C4-2B (cell line): ENCODE data around the gene ZNF587.
A peak's percentile ranks its signal among the peaks of the same experiment; 100 is the strongest.

Experiments used
- H3K27ac ChIP-seq: fragments of 450-650 bp; 2 replicates; pipeline ENCODE4 v1.5.1; 2017
- ZFX ChIP-seq: fragments of 450-650 bp; IDR thresholded peaks from 2 replicates; pipeline ENCODE4 v1.6.1; 2017
- TF ChIP-seq, protein P1 (sequence below): fragments of 450-650 bp; conservative IDR thresholded peaks from 2 replicates; pipeline ENCODE4 v1.5.1; 2017; ENCODE audit warnings: mild to moderate bottlenecking

Gene ZNF587

GRCh38 chr19:57849666-57850473, at the start of gene ZNF587:
TSS of gene ZNF587 (plus strand) at chr19:57849859. CDS start at chr19:57850039, 180 bp downstream.
- peak within 1 kb of the TSS; percentile 72 for H3K27ac ChIP-seq

DNA sequence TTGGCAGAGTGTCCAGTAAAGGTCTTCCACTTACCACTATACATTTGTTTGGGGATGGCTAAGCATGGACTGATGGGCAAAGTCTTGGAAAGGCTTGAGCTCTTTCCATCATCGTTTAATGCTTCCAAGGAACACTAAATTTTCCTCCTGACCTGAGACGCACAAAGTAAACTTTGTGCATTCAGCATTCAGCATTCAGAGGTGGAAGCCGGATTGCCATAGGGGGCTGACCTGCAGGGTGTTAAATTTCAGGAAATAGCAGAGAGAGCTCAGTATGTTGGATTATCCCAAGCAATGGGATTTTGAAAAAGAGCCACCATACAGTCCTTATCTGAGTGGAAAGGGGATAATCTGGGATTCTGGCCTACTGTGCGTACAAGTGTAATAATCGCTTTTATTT, 49.0 kb upstream of the ZNF587 start:
- H3K27ac ChIP-seq: no peak overlapping the region
- TF ChIP-seq ZFX: no peak
- TF ChIP-seq, protein P1, sequence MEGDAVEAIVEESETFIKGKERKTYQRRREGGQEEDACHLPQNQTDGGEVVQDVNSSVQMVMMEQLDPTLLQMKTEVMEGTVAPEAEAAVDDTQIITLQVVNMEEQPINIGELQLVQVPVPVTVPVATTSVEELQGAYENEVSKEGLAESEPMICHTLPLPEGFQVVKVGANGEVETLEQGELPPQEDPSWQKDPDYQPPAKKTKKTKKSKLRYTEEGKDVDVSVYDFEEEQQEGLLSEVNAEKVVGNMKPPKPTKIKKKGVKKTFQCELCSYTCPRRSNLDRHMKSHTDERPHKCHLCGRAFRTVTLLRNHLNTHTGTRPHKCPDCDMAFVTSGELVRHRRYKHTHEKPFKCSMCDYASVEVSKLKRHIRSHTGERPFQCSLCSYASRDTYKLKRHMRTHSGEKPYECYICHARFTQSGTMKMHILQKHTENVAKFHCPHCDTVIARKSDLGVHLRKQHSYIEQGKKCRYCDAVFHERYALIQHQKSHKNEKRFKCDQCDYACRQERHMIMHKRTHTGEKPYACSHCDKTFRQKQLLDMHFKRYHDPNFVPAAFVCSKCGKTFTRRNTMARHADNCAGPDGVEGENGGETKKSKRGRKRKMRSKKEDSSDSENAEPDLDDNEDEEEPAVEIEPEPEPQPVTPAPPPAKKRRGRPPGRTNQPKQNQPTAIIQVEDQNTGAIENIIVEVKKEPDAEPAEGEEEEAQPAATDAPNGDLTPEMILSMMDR: no peak

GRCh38 chr19:57802269-57802668, 47.4 kb upstream of the ZNF587 start:
- no peak overlapping the region for H3K27ac ChIP-seq
- TF ChIP-seq, protein P1: no peak
- no peak for TF ChIP-seq ZFX

- no peak overlapping the region for H3K27ac ChIP-seq
- TF ChIP-seq, protein P1: no peak
- TF ChIP-seq ZFX: no peak
These were observed 46.4 kb upstream of the ZNF587 start for GRCh38 chr19:57803265-57803593.

- TF ChIP-seq, protein P1: no peak
- no peak for TF ChIP-seq ZFX
- peak overlapping the region; percentile 55; the same call in 1 of the 2 replicates for H3K27ac ChIP-seq
These were observed 45.9 kb upstream of the ZNF587 start for GRCh38 chr19:57803594-57804325.

DNA sequence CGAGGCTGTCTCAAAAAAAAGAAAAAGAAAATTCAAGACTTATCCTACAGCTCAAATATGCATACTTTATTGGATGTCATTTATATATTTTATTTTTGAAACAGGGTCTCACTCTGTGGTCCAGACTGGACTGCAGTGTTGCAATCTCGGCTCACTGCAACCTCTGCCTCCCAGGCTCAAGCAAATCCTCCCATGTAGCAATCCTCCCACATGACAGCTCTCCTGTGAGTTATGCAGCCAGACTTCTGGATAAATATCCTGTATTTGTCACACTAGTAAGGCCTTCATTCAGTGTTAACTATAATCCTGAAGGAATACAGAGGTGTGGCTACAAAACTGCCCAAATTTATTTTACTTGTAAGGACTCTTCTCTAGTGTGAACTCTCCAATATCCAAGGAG, 42.1 kb upstream of the ZNF587 start:
- H3K27ac ChIP-seq: no peak overlapping the region
- TF ChIP-seq, protein P1: no peak
- TF ChIP-seq ZFX: no peak

- peak overlapping the region; percentile 43 for H3K27ac ChIP-seq
These were observed 39.0 kb upstream of the ZNF587 start for GRCh38 chr19:57810410-57811295.

- TF ChIP-seq, protein P1: no peak
- TF ChIP-seq ZFX: no peak
- no peak overlapping the region for H3K27ac ChIP-seq
These were observed 37.4 kb upstream of the ZNF587 start for GRCh38 chr19:57812226-57812625.

- H3K27ac ChIP-seq: peak overlapping the region; percentile 81
These were observed 36.5 kb upstream of the ZNF587 start for GRCh38 chr19:57812975-57813820.
